Measurements from ENCODE around the gene TRAPPC5.

The TRAPPC5 gene

GRCh38 chr19:7734220-7735203 lies 53.9 kb downstream of the TRAPPC5 start:
- DNase-seq (ENCODE audit: low read depth) = no peak
- in situ Hi-C loops (cut with HindIII; ENCODE audit: low sequenced_read_pairs) = no loop called here
- no peak for TF ChIP-seq CTCF (IDR thresholded peaks at IDR 0.05; ENCODE audit: low read depth, low read length, missing control alignments)
- no peak overlapping the region for H3K4me3 ChIP-seq (ENCODE audit: low read depth, low read length)

GRCh38 chr19:7736148-7736547 lies 55.5 kb downstream of the TRAPPC5 start:
- no peak for DNase-seq (ENCODE audit: low read depth)
- in situ Hi-C loops (cut with HindIII; ENCODE audit: low sequenced_read_pairs) = no loop called here
- TF ChIP-seq CTCF (IDR thresholded peaks at IDR 0.05; ENCODE audit: low read depth, low read length, missing control alignments) = no peak
- no peak overlapping the region for H3K4me3 ChIP-seq (ENCODE audit: low read depth, low read length)

- no peak for DNase-seq (ENCODE audit: low read depth)
- no peak for TF ChIP-seq CTCF (IDR thresholded peaks at IDR 0.05; ENCODE audit: low read depth, low read length, missing control alignments)
- in situ Hi-C loops (cut with HindIII; ENCODE audit: low sequenced_read_pairs) = no loop called here
- H3K4me3 ChIP-seq (ENCODE audit: low read depth, low read length) = no peak overlapping the region
Observed at GRCh38 chr19:7737215-7737614, 56.6 kb downstream of the TRAPPC5 start.
